Activated T-helper 17 cell treated with anti-CD3 and anti-CD28 coated beads, Interleukin-2, amount 50 U/mL, for 72 hours (primary cell): ENCODE results near the gene RNF13. TPM values are rescaled to one million over a fixed set of nuclear protein-coding genes. Genes with fewer than 3 reads are reported as not detected.
"Not testable (repeated sequence)": the region's sequence is repeated elsewhere in the genome, so short reads cannot be mapped to it uniquely, and the experiment has no call there.

Source experiments
- ATAC-seq: fragments of 150-1000 bp; cut with Tn5 transposase; replicated peaks from 2 replicates; pipeline ENCODE4 v1.10.0; 2021; ENCODE audit warnings: mild to moderate bottlenecking, moderate library complexity
- H3K27ac Mint-ChIP-seq: one replicate; pipeline ENCODE4 v1.8.0; 2022; ENCODE audit warnings: mixed read lengths
- H3K27me3 Mint-ChIP-seq: one replicate; pipeline ENCODE4 v1.8.0; 2022; ENCODE audit warnings: mixed read lengths
- H3K36me3 Mint-ChIP-seq: one replicate; pipeline ENCODE4 v1.8.0; 2022; ENCODE audit warnings: low read depth, mild to moderate bottlenecking, mixed read lengths
- H3K4me1 Mint-ChIP-seq: one replicate; pipeline ENCODE4 v1.8.0; 2022; ENCODE audit warnings: mixed read lengths
- H3K4me3 Mint-ChIP-seq: one replicate; pipeline ENCODE4 v1.8.0; 2022; ENCODE audit warnings: mild to moderate bottlenecking, mixed read lengths
- H3K9me3 Mint-ChIP-seq: one replicate; pipeline ENCODE4 v1.8.0; 2022; ENCODE audit warnings: mixed read lengths
- total RNA-seq, 2 donors: library from RNA; stranded (reverse); gene quantifications; one replicate each; pipeline ENCODE4 v1.2.3, GENCODE V29; 2022

The RNF13 gene
- total RNA-seq, 2 donors from 2014 or later: 35.3 to 38.6 TPM

GRCh38 chr3:149815321-149815720, 2.3 kb downstream of the RNF13 start:
- no peak for ATAC-seq
- H3K36me3 Mint-ChIP-seq: peaks cover 5% of the 10 kb centered on the region
- H3K4me3 Mint-ChIP-seq: peak overlapping the region; percentile 97
- H3K9me3 Mint-ChIP-seq: no peaks in the 10 kb centered on the region
- peaks cover 46% of the 10 kb centered on the region for H3K4me1 Mint-ChIP-seq
- no peaks in the 10 kb centered on the region for H3K27me3 Mint-ChIP-seq
- H3K27ac Mint-ChIP-seq: no peak overlapping the region

GRCh38 chr3:149815728-149816127, 2.7 kb downstream of the RNF13 start:
- Mint-ChIP-seq H3K36me3 (peaks cover 5% of the 10 kb centered on the region), H3K27ac (no peak overlapping the region), H3K9me3 (no peaks in the 10 kb centered on the region), H3K4me3 (peak overlapping the region; percentile 97), H3K4me1 (peaks cover 49% of the 10 kb centered on the region), H3K27me3 (no peaks in the 10 kb centered on the region)
- ATAC-seq: no peak

- Mint-ChIP-seq H3K9me3 (no peaks in the 10 kb centered on the region), H3K4me3 (peak overlapping the region; percentile 97), H3K36me3 (peaks cover 5% of the 10 kb centered on the region), H3K27me3 (no peaks in the 10 kb centered on the region), H3K27ac (peak overlapping the region; percentile 12), H3K4me1 (peaks cover 49% of the 10 kb centered on the region)
- ATAC-seq: no peak
Measured at GRCh38 chr3:149816311-149816710, 3.3 kb downstream of the RNF13 start.

GRCh38 chr3:149816986-149817385, 4.0 kb downstream of the RNF13 start:
- Mint-ChIP-seq H3K36me3 (peaks cover 5% of the 10 kb centered on the region), H3K4me3 (peak overlapping the region; percentile 97), H3K4me1 (peaks cover 54% of the 10 kb centered on the region), H3K9me3 (no peaks in the 10 kb centered on the region), H3K27ac (peak overlapping the region; percentile 12), H3K27me3 (no peaks in the 10 kb centered on the region)
- ATAC-seq: no peak

- no peaks in the 10 kb centered on the region for H3K9me3 Mint-ChIP-seq
- no peaks in the 10 kb centered on the region for H3K27me3 Mint-ChIP-seq
- H3K27ac Mint-ChIP-seq: no peak overlapping the region
- ATAC-seq: no peak
- H3K4me1 Mint-ChIP-seq: peaks cover 67% of the 10 kb centered on the region
- H3K36me3 Mint-ChIP-seq: peaks cover 5% of the 10 kb centered on the region
- H3K4me3 Mint-ChIP-seq: no peak overlapping the region
Measured at GRCh38 chr3:149819432-149819831, 6.4 kb downstream of the RNF13 start.

GRCh38 chr3:149820183-149820582, 7.2 kb downstream of the RNF13 start:
- no peak for ATAC-seq
- Mint-ChIP-seq H3K27me3 (no peaks in the 10 kb centered on the region), H3K4me3 (no peak overlapping the region), H3K27ac (no peak overlapping the region), H3K4me1 (peaks cover 63% of the 10 kb centered on the region), H3K9me3 (no peaks in the 10 kb centered on the region), H3K36me3 (peaks cover 5% of the 10 kb centered on the region)

- no peak overlapping the region for H3K4me3 Mint-ChIP-seq
- no peaks in the 10 kb centered on the region for H3K27me3 Mint-ChIP-seq
- no peak for ATAC-seq
- no peaks in the 10 kb centered on the region for H3K9me3 Mint-ChIP-seq
- H3K4me1 Mint-ChIP-seq: peaks cover 16% of the 10 kb centered on the region
- H3K27ac Mint-ChIP-seq: no peak overlapping the region
- peaks cover 5% of the 10 kb centered on the region for H3K36me3 Mint-ChIP-seq
Measured at GRCh38 chr3:149826636-149827035, 13.6 kb downstream of the RNF13 start.

GRCh38 chr3:149828390-149828789, 15.4 kb downstream of the RNF13 start:
- H3K9me3 Mint-ChIP-seq: no peaks in the 10 kb centered on the region
- peaks cover 15% of the 10 kb centered on the region for H3K36me3 Mint-ChIP-seq
- H3K4me1 Mint-ChIP-seq: peaks cover 5% of the 10 kb centered on the region
- H3K27ac Mint-ChIP-seq: no peak overlapping the region
- no peak for ATAC-seq
- H3K4me3 Mint-ChIP-seq: no peak overlapping the region
- no peaks in the 10 kb centered on the region for H3K27me3 Mint-ChIP-seq

- not testable (repeated sequence) for H3K27ac Mint-ChIP-seq, H3K27me3 Mint-ChIP-seq, ATAC-seq, H3K4me3 Mint-ChIP-seq, H3K4me1 Mint-ChIP-seq, H3K9me3 Mint-ChIP-seq
- H3K36me3 Mint-ChIP-seq: peaks cover 15% of the 10 kb centered on the region
Measured at GRCh38 chr3:149829631-149830030, 16.6 kb downstream of the RNF13 start.

GRCh38 chr3:149830902-149831301, 17.9 kb downstream of the RNF13 start:
- no peak overlapping the region for H3K27ac Mint-ChIP-seq
- H3K27me3 Mint-ChIP-seq: no peaks in the 10 kb centered on the region
- H3K36me3 Mint-ChIP-seq: peaks cover 15% of the 10 kb centered on the region
- no peak overlapping the region for H3K4me3 Mint-ChIP-seq
- no peaks in the 10 kb centered on the region for H3K4me1 Mint-ChIP-seq
- ATAC-seq: no peak
- peaks cover 5% of the 10 kb centered on the region for H3K9me3 Mint-ChIP-seq

- Mint-ChIP-seq H3K4me1 (no peaks in the 10 kb centered on the region), H3K36me3 (peaks cover 15% of the 10 kb centered on the region), H3K9me3 (peaks cover 5% of the 10 kb centered on the region), H3K4me3 (no peak overlapping the region), H3K27me3 (no peaks in the 10 kb centered on the region), H3K27ac (no peak overlapping the region)
- no peak for ATAC-seq
Measured at GRCh38 chr3:149831321-149831720, 18.3 kb downstream of the RNF13 start.

- ATAC-seq: no peak
- H3K9me3 Mint-ChIP-seq: peaks cover 5% of the 10 kb centered on the region
- no peak overlapping the region for H3K4me3 Mint-ChIP-seq
Measured at GRCh38 chr3:149832086-149832485, 19.1 kb downstream of the RNF13 start.

GRCh38 chr3:149833241-149833640, 20.2 kb downstream of the RNF13 start:
- H3K4me3 Mint-ChIP-seq: no peak overlapping the region
- no peaks in the 10 kb centered on the region for H3K27me3 Mint-ChIP-seq
- H3K27ac Mint-ChIP-seq: no peak overlapping the region
- ATAC-seq: no peak
- peaks cover 11% of the 10 kb centered on the region for H3K9me3 Mint-ChIP-seq
- H3K36me3 Mint-ChIP-seq: peaks cover 33% of the 10 kb centered on the region
- H3K4me1 Mint-ChIP-seq: no peaks in the 10 kb centered on the region

More at GRCh38 chr3:149832086-149832485, 19.1 kb downstream of the RNF13 start:
- Mint-ChIP-seq H3K27ac (no peak overlapping the region), H3K4me1 (no peaks in the 10 kb centered on the region), H3K36me3 (peaks cover 21% of the 10 kb centered on the region), H3K27me3 (no peaks in the 10 kb centered on the region)

- Mint-ChIP-seq H3K9me3 (peaks cover 11% of the 10 kb centered on the region), H3K36me3 (peaks cover 19% of the 10 kb centered on the region), H3K4me1 (peaks cover 19% of the 10 kb centered on the region)
- ATAC-seq, H3K27me3 Mint-ChIP-seq, H3K27ac Mint-ChIP-seq, H3K4me3 Mint-ChIP-seq: not testable (repeated sequence)
Measured at GRCh38 chr3:149838491-149838890, 25.5 kb downstream of the RNF13 start.

- not testable (repeated sequence) for H3K4me3 Mint-ChIP-seq
Measured at GRCh38 chr3:149839469-149839868, 26.5 kb downstream of the RNF13 start.

GRCh38 chr3:149839896-149840295, 26.9 kb downstream of the RNF13 start:
- no peak for ATAC-seq
- Mint-ChIP-seq H3K27me3 (no peaks in the 10 kb centered on the region), H3K36me3 (peaks cover 19% of the 10 kb centered on the region), H3K4me3 (no peak overlapping the region), H3K9me3 (peaks cover 7% of the 10 kb centered on the region), H3K4me1 (peaks cover 19% of the 10 kb centered on the region), H3K27ac (no peak overlapping the region)

More at GRCh38 chr3:149839469-149839868, 26.5 kb downstream of the RNF13 start:
- peaks cover 19% of the 10 kb centered on the region for H3K4me1 Mint-ChIP-seq
- not testable (repeated sequence) for H3K27ac Mint-ChIP-seq, H3K27me3 Mint-ChIP-seq, ATAC-seq
- peaks cover 19% of the 10 kb centered on the region for H3K36me3 Mint-ChIP-seq
- peaks cover 11% of the 10 kb centered on the region for H3K9me3 Mint-ChIP-seq
